WI38 (cell line): ENCODE results near the gene ZNF473.

ENCODE experiments used
- H3K4me3 ChIP-seq: 2 replicates; pipeline ENCODE4 v1.5.1; 2011; ENCODE audit warnings: low read depth, mild to moderate bottlenecking, control low read depth, low read length
- TF ChIP-seq, protein P1 (sequence below): IDR thresholded peaks from 2 replicates; pipeline ENCODE4 v1.5.1; 2012; ENCODE audit warnings: low read depth, mild to moderate bottlenecking, control low read depth, low read length

Gene ZNF473

DNA sequence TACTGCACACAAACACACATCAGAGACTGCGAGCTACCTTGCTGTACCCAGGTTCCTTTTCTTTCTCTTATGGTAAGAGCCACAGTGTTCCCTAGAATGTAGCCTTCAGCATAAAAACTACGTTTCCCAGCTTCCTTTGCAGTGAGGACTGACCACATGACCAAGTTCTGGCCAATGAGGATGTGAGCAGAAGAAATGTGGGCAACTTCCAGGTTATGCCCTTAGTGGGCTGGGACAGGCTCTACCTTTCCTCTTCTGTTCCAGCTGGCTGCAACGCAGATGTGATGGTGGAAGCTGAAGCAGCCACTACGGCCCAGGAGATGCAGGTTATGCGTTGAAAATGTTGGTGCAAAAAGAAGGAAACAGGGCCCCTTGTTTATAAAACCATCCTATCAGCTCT is 28.1 kb upstream of the ZNF473 start:
- H3K4me3 ChIP-seq, result no peak overlapping the region
- TF ChIP-seq, protein P1, sequence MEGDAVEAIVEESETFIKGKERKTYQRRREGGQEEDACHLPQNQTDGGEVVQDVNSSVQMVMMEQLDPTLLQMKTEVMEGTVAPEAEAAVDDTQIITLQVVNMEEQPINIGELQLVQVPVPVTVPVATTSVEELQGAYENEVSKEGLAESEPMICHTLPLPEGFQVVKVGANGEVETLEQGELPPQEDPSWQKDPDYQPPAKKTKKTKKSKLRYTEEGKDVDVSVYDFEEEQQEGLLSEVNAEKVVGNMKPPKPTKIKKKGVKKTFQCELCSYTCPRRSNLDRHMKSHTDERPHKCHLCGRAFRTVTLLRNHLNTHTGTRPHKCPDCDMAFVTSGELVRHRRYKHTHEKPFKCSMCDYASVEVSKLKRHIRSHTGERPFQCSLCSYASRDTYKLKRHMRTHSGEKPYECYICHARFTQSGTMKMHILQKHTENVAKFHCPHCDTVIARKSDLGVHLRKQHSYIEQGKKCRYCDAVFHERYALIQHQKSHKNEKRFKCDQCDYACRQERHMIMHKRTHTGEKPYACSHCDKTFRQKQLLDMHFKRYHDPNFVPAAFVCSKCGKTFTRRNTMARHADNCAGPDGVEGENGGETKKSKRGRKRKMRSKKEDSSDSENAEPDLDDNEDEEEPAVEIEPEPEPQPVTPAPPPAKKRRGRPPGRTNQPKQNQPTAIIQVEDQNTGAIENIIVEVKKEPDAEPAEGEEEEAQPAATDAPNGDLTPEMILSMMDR, result no peak

DNA sequence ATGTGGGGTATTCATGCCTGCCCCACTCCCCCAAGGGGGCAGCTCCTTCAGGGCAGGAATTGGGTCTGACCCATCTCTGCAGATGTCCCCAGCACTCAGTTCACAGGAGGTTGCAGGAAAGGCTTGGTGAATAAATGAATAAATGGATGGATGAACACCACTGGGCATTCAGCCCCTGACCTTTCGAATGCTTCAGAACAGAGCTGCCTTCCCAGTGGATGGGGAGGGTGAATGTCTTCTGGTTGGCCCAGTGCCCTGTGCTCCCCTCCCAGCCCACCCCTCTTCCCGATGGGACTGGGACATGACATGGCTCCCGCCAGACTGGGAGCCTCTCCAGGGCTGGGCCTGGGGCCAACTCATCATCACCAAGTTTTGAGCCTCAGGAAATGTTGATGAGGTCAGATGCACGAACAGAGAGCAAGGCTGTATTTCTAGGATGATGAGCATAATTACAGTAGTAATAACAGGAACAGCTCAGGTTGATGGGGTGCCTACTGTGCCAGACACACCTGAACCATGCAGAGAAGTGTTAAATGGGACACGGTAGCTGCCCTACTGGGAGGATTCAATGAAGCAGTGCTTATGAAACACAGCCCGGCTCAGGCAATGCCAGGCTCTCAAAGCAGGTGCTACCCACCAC is 26.3 kb upstream of the ZNF473 start:
- TF ChIP-seq, protein P1, result no peak
- H3K4me3 ChIP-seq, result no peak overlapping the region

DNA sequence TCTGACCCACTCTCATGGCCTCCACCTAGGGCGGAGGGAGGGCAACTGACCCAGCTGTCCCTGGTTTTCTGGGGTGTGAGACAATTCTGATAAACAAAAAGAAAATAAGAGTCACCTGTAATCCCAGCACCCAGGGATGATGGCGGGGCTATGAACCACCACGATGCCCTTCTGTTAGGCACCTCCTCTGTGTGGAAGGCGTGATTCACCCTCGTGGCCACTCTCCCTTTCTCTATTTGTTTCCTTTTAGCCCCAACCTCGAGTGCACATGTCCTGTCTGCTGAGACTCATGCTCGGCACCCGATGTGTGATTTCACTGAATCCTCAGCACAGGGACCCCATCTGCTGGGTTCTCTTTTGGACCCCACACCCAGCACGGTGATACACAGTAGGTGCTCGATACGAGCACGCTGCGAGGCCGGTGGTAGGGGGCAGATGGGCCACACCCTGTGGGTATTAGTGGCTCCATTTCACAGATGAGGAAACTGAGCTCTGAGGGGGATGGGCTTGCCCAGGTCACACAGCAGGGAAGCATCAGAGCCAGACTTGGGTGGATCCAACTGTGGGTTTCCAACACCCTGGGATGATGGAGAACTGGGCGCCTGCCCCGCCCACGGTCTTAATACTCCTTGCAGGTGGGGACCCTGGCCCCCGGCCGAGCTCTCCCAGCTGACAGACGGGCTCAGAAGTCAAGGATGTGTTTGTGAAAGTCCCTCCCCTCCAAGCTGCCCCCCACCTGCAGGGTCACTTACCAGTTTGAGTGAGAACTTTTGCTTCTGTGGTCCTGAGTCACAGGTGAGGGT is 25.6 kb upstream of the ZNF473 start:
- TF ChIP-seq, protein P1, result no peak
- no peak overlapping the region for H3K4me3 ChIP-seq

DNA sequence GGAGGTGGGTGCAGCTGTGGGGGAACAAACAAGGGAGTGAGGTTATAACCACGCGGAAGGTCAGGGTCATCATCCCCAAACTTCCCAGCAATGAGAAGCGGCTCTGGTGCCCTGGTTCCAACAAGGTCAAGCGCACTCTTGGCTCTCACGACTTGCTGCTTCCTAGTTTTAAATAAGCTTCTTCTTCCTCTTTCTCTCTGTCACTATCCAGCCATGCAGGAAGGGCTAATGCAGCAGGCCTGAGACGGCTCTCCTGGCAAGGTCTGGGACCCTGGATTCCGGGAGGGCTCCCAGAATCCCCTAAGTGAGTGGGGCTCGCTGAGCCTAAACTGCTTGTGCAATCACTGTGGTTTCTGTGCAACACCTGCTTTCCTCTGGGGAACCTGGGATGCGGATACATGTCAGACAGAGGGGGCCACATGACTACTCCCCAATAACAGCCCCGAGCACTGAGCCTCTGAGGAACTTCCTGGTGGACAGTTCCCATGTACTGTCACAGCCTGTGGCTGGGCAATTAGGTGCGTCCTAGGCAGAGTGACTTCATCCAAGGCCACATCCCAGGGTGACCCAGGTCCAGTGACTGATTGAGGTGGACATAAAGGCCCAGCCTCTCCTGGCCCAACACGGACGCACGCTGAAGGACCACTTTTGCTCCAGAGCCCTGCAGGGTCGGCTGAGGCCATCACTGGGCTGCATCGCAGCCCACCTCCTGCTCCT is 24.8 kb upstream of the ZNF473 start:
- TF ChIP-seq, protein P1, result no peak
- no peak overlapping the region for H3K4me3 ChIP-seq

DNA sequence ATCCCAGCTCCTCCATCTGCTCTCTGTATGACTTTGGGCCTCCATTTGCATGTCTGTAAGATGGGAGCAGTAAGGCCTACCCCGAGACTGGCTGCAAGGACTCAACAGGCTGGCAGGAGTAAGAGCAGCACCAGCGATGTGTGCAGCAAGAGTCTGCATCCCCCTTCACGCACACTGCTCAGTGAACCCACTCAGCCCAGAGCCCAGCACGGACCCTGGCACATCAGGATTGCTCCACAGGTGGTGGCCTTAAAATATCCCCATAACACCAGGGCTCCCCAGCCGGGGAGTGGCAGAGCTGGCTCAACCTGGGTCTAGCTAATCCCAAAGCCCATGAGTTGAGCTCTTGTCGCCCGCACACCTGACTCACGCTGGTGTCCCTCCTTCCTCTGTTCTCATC is 24.0 kb upstream of the ZNF473 start:
- no peak overlapping the region for H3K4me3 ChIP-seq
- TF ChIP-seq, protein P1, result no peak

DNA sequence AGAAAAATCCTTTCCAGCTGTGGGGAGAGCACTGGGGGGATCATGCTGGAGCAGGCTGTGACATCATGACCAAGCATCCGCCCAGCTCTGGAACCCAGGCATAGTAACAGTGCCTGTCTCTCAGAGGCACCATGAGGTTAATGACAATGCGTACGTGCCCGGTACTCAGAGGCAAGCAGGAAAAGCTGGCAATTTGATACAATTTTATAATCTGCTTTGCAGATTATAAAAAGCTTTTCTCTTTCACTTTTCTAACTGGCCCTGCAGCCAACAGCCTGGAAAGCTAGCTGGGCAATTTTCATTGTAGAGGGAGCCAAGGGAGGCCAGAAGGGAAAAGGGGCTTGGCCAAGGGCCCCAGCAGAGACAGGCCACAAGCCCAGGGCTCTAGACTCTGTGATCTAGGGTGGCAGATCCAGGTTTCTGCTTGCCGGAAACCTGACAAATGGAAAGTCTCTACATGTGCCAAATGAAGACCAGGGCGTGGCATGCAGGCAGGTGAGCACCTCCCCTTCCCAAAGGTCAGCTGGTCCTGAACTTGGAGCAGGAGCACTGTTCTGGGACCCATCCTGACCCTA is 23.3 kb upstream of the ZNF473 start:
- TF ChIP-seq, protein P1, result no peak
- no peak overlapping the region for H3K4me3 ChIP-seq
